Coronary artery (tissue), 2 donors: ENCODE data around the gene ARL6IP5.

Experiments used
- DNase-seq: peaks from one replicate; pipeline ENCODE4 v3.0.0-alpha.2; 2017; ENCODE audit warnings: low spot score
- H3K27ac ChIP-seq, 2 donors: fragments of 200-600 bp; sonication (generic); one replicate each; pipeline ENCODE4 v1.5.1; 2016 to 2019
- H3K4me3 ChIP-seq: fragments of 200-600 bp; sonication (generic); 2 replicates; pipeline ENCODE4 v1.5.1; 2016; ENCODE audit warnings: mild to moderate bottlenecking, moderate library complexity
- CTCF ChIP-seq: fragments of 200-600 bp; sonication (generic); IDR thresholded peaks from one replicate; pipeline ENCODE4 v1.5.1; 2019; ENCODE audit warnings: antibody characterized with exemption

Gene ARL6IP5

GRCh38 chr3:69058947-69059224 lies 25.9 kb upstream of the ARL6IP5 start:
- no peak for TF ChIP-seq CTCF
- Histone ChIP-seq H3K27ac (no peak overlapping the region), H3K4me3 (no peak overlapping the region)
- DNase-seq: no peak

GRCh38 chr3:69059688-69060087 lies 25.0 kb upstream of the ARL6IP5 start:
- Histone ChIP-seq H3K27ac (no peak overlapping the region), H3K4me3 (no peak overlapping the region)
- no peak for DNase-seq
- no peak for TF ChIP-seq CTCF

- TF ChIP-seq CTCF: no peak
- Histone ChIP-seq H3K4me3 (no peak overlapping the region), H3K27ac (no peak overlapping the region)
- DNase-seq: no peak
Measured at GRCh38 chr3:69063636-69064035, 21.1 kb upstream of the ARL6IP5 start.

GRCh38 chr3:69065318-69065964 lies 19.3 kb upstream of the ARL6IP5 start:
- TF ChIP-seq CTCF: no peak
- no peak for DNase-seq
- Histone ChIP-seq H3K4me3 (no peak overlapping the region), H3K27ac (no peak overlapping the region)

- H3K27ac ChIP-seq: no peak overlapping the region
- no peak for DNase-seq
- no peak overlapping the region for H3K4me3 ChIP-seq
- TF ChIP-seq CTCF: no peak
Measured at GRCh38 chr3:69066121-69066520, 18.6 kb upstream of the ARL6IP5 start.

GRCh38 chr3:69072928-69073327 lies 11.8 kb upstream of the ARL6IP5 start:
- Histone ChIP-seq H3K4me3 (no peak overlapping the region), H3K27ac (no peak overlapping the region)
- no peak for TF ChIP-seq CTCF
- DNase-seq: no peak

GRCh38 chr3:69079269-69080159 lies 5.2 kb upstream of the ARL6IP5 start:
- peak overlapping the region; percentile 93 for H3K4me3 ChIP-seq
- H3K27ac ChIP-seq: peak overlapping the region; percentile 86 to 91
- no peak for DNase-seq
- no peak for TF ChIP-seq CTCF
